Transverse colon (tissue), 4 donors: ENCODE results near the gene TMEM178B. TPM values are rescaled to one million over a fixed set of nuclear protein-coding genes. Genes with fewer than 3 reads are reported as not detected.

ENCODE experiments used
- DNase-seq: peaks from one replicate; pipeline ENCODE4 v3.0.0-alpha.2; 2019
- H3K27ac ChIP-seq, 4 donors: fragments of 200-600 bp; sonication (generic); 2 replicates each; pipeline ENCODE4 v1.5.1; 2016 to 2018; ENCODE audit warnings: inconsistent platforms in 4 of 4
- H3K27me3 ChIP-seq: fragments of 200-600 bp; sonication (generic); 2 replicates; pipeline ENCODE4 v1.5.1; 2017; ENCODE audit warnings: inconsistent platforms
- H3K36me3 ChIP-seq, 4 donors: fragments of 200-600 bp; sonication (generic); 2 replicates each; pipeline ENCODE4 v1.5.1; 2017 to 2019; ENCODE audit warnings: inconsistent platforms in 4 of 4
- H3K4me1 ChIP-seq, 4 donors: fragments of 200-600 bp; sonication (generic); 2 replicates each; pipeline ENCODE4 v1.5.1; 2017 to 2020; ENCODE audit warnings: inconsistent platforms in 4 of 4
- H3K4me3 ChIP-seq, 4 donors: fragments of 200-600 bp; sonication (generic); 1 replicate in 1 of 4; 2 replicates in 3 of 4; pipeline versions ENCODE4 v1.5.1 to v1.6.1; 2017 to 2019; ENCODE audit warnings: inconsistent platforms in 4 of 4
- H3K9me3 ChIP-seq, 2 donors: fragments of 200-600 bp; sonication (generic); 2 replicates each; pipeline ENCODE4 v1.5.1; 2017 to 2019; ENCODE audit warnings: inconsistent platforms in 2 of 2
- EP300 ChIP-seq: sonication (generic); formaldehyde crosslinking; IDR thresholded peaks from one replicate; pipeline ENCODE4 v1.6.1; 2017; ENCODE audit warnings: antibody characterized with exemption, low read depth
- POLR2A ChIP-seq: fragments of 450-650 bp; IDR thresholded peaks from one replicate; pipeline ENCODE4 v1.6.1; 2016; ENCODE audit warnings: antibody characterized with exemption, mild to moderate bottlenecking, moderate library complexity
- POLR2AphosphoS5 ChIP-seq, 3 donors: sonication (generic); formaldehyde crosslinking; IDR thresholded peaks; one replicate each; pipeline ENCODE4 v1.6.1; 2016; ENCODE audit warnings: antibody characterized with exemption in 3 of 3
- WGBS, 2 donors: methylation state at CpG; one replicate each; pipeline ENCODE4 v1.1.5; 2018; ENCODE audit warnings: low coverage in 1 of 2; 5-methylcytosine and 5-hydroxymethylcytosine counted together
- in situ Hi-C, 4 donors: fragments of 200-750 bp; cut with MboI; loops; one replicate each; pipeline versions ENCODE4 v1.15.0 to v1.15.1; 2017; ENCODE audit warnings: low sequenced_read_pairs in 3 of 4, low pct_ligation_motif_present in 1 of 4, low pct_unique_long_range_greater_than_20kb in 1 of 4
- intact Hi-C: fragments of 100-400 bp; cut with DNase I; formaldehyde crosslinking; loops from one replicate; pipeline ENCODE4 v1.15.1; 2023; ENCODE audit warnings: low total_unique reads
- total RNA-seq, 4 donors: library from RNA; depleted of rRNA; stranded (reverse); fragments of >200 nt; gene quantifications; one replicate each; pipeline ENCODE4 v1.1.0, GENCODE V29; 2016
- TF ChIP-seq, protein P1 (sequence below), 5 experiments: fragments of 200-600 bp in 3 of 5; fragments of 450-650 bp in 2 of 5; sonication (generic) in 3 of 5; IDR thresholded peaks; 1 replicate in 2 of 5; 2 replicates in 3 of 5; pipeline ENCODE4 v1.5.1; 2016 to 2017; ENCODE audit warnings: antibody characterized with exemption in 5 of 5, inconsistent platforms in 3 of 5, mild to moderate bottlenecking in 2 of 5, moderate library complexity in 1 of 5

The TMEM178B gene
- total RNA-seq, 4 donors from 2014 or later, result 0.32 to 0.82 (median 0.39) TPM

DNA sequence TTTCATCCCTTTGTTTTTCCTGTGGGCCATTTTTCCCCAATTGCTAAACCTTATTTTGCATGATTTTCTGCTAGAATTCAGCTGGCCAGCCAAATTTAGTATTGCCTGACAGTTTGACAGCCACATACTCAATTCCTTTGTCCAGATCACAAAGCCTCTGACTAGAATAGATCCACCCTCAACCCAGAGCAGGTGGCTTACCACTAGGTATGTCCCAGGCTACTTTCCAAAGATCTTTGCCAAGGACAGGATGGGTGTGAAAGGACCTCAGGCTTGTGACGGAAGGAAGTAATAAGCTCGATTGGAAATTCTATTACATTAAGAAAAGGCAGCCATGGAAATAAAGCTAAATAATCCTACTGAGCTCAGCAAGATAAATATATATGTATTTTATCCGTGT, 426.7 kb downstream of the TMEM178B start:
- Histone ChIP-seq H3K4me1 (no peaks in the 10 kb centered on the region), H3K27me3 (no peaks in the 10 kb centered on the region), H3K36me3 (no peaks in the 10 kb centered on the region), H3K4me3 (no peak overlapping the region), H3K9me3 (no peaks in the 10 kb centered on the region), H3K27ac (no peak overlapping the region)
- in situ Hi-C loops, result no loop called here
- 80 to 88% methylated on average over 3 of the region's 3 CpGs for WGBS, 2 donors
- intact Hi-C loops, result no loop called here
- no peak for TF ChIP-seq POLR2A
- TF ChIP-seq, protein P1, sequence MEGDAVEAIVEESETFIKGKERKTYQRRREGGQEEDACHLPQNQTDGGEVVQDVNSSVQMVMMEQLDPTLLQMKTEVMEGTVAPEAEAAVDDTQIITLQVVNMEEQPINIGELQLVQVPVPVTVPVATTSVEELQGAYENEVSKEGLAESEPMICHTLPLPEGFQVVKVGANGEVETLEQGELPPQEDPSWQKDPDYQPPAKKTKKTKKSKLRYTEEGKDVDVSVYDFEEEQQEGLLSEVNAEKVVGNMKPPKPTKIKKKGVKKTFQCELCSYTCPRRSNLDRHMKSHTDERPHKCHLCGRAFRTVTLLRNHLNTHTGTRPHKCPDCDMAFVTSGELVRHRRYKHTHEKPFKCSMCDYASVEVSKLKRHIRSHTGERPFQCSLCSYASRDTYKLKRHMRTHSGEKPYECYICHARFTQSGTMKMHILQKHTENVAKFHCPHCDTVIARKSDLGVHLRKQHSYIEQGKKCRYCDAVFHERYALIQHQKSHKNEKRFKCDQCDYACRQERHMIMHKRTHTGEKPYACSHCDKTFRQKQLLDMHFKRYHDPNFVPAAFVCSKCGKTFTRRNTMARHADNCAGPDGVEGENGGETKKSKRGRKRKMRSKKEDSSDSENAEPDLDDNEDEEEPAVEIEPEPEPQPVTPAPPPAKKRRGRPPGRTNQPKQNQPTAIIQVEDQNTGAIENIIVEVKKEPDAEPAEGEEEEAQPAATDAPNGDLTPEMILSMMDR (IDR thresholded peaks at IDR 0.05), result no peak
- TF ChIP-seq POLR2AphosphoS5 (IDR thresholded peaks at IDR 0.05), result no peak
- no peak for TF ChIP-seq EP300
- DNase-seq, result no peak

DNA sequence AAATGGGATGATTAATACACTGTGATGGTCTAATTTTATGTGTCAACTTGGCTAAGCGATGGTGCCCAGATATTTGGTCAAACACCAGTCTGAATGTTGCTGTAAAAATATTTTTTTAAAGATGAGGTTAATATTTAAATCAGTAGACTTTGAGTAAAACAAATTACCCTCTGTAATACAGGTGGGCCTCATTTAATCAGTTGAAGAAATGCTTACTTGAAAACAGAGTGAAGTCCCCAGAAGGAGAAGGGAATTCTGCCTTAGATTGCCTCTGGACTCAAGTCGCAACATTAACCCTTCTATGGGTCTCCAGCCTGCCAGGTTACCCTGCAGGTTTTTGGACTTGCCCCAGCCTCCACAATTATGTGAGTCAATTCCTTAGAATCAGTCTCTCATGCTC, 427.6 kb downstream of the TMEM178B start:
- no peak overlapping the region for H3K4me3 ChIP-seq
- in situ Hi-C loops, result no loop called here
- TF ChIP-seq POLR2AphosphoS5 (IDR thresholded peaks at IDR 0.05), result no peak
- TF ChIP-seq, protein P1 (IDR thresholded peaks at IDR 0.05), result no peak
- TF ChIP-seq POLR2A, result no peak
- no peak for TF ChIP-seq EP300
- no peaks in the 10 kb centered on the region for H3K9me3 ChIP-seq
- no peak overlapping the region for H3K27ac ChIP-seq
- 71 to 93% methylated on average over 1 to 2 of the region's 2 CpGs for WGBS, 2 donors
- no peaks in the 10 kb centered on the region for H3K4me1 ChIP-seq
- no peaks in the 10 kb centered on the region for H3K27me3 ChIP-seq
- no peaks in the 10 kb centered on the region for H3K36me3 ChIP-seq
- no peak for DNase-seq
- intact Hi-C loops, result no loop called here

DNA sequence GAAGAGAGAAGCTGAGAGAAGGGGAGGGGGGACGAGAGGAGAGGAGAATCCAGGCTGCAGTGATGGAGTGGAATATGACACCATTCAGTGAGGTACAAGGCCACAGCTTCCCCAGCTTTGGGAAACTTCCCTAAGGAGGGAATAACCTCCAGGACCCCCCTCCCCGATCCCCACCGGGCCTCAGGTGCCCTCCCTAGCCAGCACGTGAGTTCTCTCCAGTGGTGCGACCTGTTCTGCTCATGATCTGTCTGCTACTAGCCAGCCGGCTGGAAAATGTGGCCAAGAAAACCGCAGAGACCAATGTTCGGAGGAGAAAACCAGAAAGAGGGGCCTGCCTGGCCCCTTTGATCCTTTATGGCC, 437.4 kb downstream of the TMEM178B start:
- Histone ChIP-seq H3K4me1 (peaks cover 0 to 12% (median 10%) of the 10 kb centered on the region in 4 donors), H3K27me3 (peaks cover 58% of the 10 kb centered on the region), H3K4me3 (peak overlapping the region in 1 of 4 donors; percentile 40), H3K9me3 (no peaks in the 10 kb centered on the region), H3K36me3 (no peaks in the 10 kb centered on the region), H3K27ac (no peak overlapping the region)
- 3% methylated on average over 8 of the region's 8 CpGs; no CpG with 5 or more reads in 1 of the 2 donors for whole genome bisulfite sequencing, 2 donors
- DNase-seq, result no peak
- TF ChIP-seq, protein P1 (IDR thresholded peaks at IDR 0.05), result no peak
- TF ChIP-seq POLR2A, result no peak
- TF ChIP-seq POLR2AphosphoS5 (IDR thresholded peaks at IDR 0.05), result no peak
- TF ChIP-seq EP300, result no peak
- intact Hi-C loops (no loop called here), in situ Hi-C loops (no loop called here)

DNA sequence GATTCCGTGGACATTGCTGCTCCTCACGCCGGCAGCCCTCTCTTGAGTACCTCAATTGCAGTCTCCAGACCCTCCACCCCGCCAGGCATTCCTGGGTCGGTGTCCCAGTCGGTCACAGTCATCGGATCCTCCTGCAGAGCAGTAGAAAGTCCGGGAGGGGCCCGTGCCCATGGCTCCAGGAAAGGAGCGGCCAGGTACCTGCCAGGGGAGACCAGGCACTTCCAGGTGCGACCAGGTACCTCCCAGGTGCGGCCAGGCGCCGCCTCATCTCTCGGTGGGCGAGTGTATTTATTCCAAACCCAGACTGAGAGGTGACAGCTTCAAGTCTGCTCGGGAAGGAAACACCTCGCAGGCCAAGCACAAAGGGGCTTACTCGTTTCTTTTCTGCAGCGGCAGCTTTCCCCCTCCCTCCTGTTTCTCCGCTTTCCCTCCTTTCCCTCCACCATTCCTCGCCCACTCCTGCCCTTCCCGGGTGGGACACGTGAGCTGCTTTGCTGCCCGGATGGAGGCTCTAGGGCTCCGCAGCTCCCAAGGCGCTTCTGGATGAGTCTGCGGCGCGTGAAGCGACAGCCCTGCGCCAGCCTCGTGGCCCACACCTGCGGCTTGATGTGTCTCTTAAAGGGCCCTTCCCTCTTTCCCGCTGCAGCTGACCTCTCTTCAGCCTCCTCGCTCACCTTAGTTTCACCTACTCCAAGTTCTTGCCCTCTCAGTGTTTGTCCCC, 438.0 kb downstream of the TMEM178B start:
- peaks cover 0 to 12% (median 10%) of the 10 kb centered on the region in 4 donors for H3K4me1 ChIP-seq
- H3K9me3 ChIP-seq, result no peaks in the 10 kb centered on the region
- peaks cover 58% of the 10 kb centered on the region for H3K27me3 ChIP-seq
- TF ChIP-seq POLR2AphosphoS5 (IDR thresholded peaks at IDR 0.05) (no peak), POLR2A (no peak), EP300 (no peak)
- TF ChIP-seq, protein P1 (IDR thresholded peaks at IDR 0.05), result no peak
- intact Hi-C loops (no loop called here), in situ Hi-C loops (no loop called here)
- DNase-seq, result peak; percentile 15
- WGBS, 2 donors, result 3 to 7% methylated on average over 2 to 36 of the region's 36 CpGs
- no peaks in the 10 kb centered on the region for H3K36me3 ChIP-seq
- no peak overlapping the region for H3K27ac ChIP-seq
- peak overlapping the region in 2 of 4 donors; percentile 27 to 40 for H3K4me3 ChIP-seq
